Suppressor macrophage treated with lipopolysaccharide for 4 hours (primary cell): ENCODE measurements around the gene MTF1.
"Not testable (repeated sequence)": the region's sequence is repeated elsewhere in the genome, so short reads cannot be mapped to it uniquely, and the experiment has no call there.

Experiments
- DNase-seq: peaks from one replicate; pipeline ENCODE4 v3.0.0-alpha.2; 2020

MTF1 gene

GRCh38 chr1:37859507-37860345, at the start of gene MTF1:
MTF1 (minus strand) TSS chr1:37859592; CDS start chr1:37857658, 1,934 bp downstream.
- peak; percentile 99 for DNase-seq

DNA sequence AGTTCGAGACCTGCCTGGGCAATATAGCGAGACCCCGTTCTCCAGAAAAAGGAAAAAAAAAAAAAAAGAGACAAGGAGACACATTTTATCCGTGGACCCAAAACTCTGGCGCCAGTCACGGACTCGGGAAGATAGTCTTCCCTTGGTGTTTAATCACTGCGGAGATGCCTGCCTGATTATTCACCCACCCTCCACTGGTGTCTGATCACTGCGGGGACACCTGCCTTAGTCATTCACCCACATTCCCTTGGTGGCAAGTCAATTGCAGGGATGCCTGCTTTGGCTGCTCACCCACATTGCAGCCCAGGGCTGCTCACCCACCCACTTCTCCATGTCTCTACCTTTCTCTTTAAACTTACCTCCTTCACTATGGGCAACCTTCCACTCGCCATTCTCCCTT, 49.1 kb upstream of the MTF1 start:
- DNase-seq = not testable (repeated sequence)

DNA sequence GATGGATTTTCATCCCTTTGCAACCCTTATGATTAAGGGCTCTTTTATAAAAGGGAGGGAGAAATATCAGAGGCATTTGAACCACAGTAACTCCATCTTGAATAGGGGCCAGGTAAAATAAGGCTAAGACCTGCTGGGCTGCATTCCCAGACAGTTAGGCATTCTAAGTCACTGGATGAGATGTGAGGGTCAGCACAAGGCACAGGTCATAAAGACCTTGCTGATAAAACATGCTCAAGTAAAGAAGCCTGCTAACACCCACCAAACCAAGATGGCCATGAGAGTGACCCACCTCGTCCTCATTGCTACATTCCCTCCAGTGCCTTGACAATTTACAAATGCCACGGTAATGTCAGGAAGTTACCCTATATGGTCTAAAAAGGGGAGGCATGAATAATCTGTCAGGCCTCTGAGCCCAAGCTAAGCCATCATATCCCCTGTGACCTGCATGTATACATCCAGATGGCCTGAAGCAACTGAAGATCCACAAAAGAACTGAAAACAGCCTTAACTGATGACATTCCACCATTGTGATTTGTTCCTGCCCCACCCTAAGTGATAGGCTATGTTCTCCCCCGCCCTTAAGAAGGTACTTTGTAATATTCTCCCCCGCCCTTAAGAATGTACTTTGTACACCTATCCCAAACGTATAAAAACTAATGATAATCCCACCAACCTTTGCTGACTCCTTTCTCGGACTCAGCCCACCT, 48.2 kb upstream of the MTF1 start:
- DNase-seq = not testable (repeated sequence)

DNA sequence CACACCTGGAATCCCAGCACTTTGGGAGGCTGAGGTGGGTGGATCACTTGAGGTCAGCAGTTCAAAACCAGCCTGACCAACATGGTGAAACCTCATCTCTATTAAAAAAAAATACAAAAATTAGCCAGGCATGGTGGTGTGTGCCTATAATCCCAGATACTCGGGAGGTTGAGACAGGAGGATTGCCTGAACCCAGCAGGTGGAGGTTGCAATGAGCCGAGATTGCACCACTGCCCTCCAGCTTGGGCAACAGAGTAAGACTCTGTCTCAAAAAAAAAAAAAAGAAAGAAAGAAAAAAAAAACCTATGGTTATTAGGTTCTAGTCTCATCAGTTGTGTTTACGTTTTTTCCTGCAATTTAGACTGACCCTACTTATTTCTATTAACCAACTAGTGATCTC, 47.2 kb upstream of the MTF1 start:
- DNase-seq = not testable (repeated sequence)

GRCh38 chr1:37905727-37906126, 46.3 kb upstream of the MTF1 start:
- no peak for DNase-seq

- not testable (repeated sequence) for DNase-seq
Measured at GRCh38 chr1:37903921-37904320, 44.5 kb upstream of the MTF1 start.

DNA sequence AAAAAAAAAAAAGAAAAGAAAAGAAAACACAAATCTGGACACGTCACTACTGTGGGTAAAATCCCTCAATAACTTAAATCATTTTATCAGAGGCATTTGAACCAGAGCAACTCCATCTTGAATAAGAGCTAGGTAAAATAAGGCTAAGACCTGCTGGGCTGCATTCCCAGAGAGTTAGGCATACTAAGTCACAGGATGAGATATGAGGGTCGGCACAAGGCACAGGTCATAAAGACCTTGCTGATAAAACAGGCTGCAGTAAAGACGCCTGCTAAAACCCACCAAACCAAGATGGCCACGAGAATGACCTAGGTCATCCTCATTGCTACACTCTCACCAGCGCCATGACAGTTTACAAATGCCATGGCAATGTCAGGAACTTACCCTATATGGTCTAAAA, 43.6 kb upstream of the MTF1 start:
- DNase-seq = no peak

- DNase-seq = no peak
Measured at GRCh38 chr1:37901893-37902225, 42.5 kb upstream of the MTF1 start.

GRCh38 chr1:37901191-37901892, 42.0 kb upstream of the MTF1 start:
- peak; percentile 67 for DNase-seq

DNA sequence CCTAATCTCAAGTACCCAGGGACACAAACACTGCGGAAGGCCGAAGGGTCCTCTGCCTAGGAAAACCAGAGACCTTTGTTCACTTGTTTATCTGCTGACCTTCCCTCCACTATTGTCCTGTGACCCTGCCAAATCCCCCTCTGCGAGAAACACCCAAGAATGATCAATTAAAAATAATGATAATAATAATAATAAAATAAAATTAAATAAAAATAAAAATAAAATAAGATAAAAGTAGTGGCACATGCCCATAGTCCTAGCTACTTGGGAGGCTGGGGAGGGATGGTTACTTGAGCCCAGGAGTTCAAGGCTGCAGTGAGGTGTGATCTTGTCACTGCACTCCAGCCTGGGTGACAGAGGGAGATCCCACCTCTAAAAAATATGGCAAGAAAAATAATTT, 38.2 kb upstream of the MTF1 start:
- not testable (repeated sequence) for DNase-seq

DNA sequence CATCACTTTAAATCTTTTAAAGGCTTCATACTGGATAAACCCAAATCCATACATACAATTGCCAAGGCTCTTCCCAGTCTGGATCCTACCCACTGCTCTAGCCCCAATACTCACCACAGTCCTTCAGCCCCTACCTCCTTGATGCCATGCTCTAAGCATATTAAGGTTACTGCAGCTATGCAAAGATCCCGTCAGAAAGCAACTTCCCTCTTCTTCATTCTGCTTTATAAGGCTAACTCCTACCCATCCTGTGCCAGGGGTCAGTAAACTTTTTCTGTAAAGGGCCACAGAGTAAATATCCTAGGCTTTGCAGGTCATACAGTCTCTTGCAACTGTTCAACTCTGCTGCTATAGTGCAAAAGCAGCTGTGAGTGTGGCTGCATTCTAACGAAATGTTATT, 34.3 kb upstream of the MTF1 start:
- no peak for DNase-seq

- no peak for DNase-seq
Measured at GRCh38 chr1:37892151-37893047, 33.0 kb upstream of the MTF1 start.

DNA sequence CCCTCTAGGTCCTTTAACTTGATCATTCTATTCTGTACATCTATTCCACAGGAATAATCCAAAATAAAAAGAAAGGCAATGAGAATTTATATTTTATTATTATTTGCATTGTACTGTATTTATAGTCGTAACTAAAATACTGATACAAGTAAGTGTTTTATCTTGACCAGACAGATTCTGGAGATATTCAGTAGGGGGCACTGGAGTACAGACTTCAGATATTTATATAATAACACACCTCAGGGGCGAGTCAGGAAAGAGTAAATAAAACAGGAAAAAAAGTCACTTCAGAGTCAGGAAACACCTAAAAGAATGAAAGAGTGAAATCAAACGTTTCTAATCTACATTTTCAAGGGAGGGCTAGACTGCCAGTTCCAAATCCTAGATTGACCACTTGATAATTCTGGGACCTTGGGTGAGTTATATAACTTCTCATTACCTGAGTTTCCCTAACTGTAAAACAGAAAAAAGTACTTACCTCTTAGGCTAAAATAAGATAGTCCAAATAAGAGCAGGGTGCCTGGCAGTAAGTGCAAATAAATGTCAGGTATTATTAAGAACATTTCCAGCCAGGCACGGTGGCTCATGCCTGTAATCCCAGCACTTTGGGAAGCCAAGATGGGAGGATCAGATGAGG, 31.1 kb upstream of the MTF1 start:
- peak; percentile 56 for DNase-seq

DNA sequence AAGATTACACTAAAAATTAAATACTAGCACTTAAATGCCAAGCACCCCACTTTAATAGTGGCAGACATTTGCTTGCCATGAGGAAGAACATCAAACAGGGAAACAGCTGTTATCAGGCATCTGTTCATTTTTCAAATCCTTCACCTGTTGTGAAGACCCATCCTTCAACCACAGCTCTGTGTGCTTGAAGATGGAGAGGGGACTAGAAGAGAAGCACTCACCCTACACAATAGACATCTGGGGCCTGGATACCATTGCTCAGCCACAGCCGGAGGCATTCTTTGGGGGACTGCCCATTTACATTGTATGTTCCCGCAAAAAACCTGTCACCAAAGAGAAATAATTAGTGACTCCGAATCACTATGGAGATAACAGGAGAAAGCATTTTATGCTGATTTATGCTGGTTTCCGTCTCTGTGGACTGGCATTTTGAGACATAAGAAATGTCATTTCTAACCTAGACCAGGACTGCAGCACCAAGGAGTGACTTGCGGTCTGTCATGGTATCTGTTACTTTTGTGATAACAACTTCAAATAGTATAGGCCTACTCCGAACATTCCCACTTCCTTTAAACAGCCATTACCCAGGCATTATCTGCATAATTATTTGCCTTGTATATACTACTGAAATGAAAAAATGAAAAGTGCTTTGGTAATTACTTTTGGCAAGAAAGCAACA, 28.8 kb upstream of the MTF1 start:
- no peak for DNase-seq

GRCh38 chr1:37884145-37884544, 24.8 kb upstream of the MTF1 start:
- no peak for DNase-seq

DNA sequence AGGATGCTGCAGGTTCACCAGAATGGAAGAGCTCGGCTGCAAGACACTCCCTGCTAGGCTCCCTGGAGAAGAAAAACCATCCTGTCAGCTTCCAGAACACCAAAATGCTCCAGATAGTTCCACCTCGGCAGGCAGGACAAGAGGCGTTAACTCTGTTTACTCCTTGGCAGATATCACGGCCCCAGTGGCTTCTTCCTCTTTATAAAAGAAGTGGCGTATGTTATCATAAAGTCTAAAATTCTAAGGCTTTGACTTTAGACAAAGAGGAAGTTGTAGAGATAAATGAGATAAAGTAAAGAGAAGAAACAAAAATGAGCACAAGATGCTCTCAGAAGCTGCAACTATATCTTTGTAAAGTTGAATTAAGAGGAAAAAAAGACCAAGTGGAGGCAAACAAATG, 24.3 kb upstream of the MTF1 start:
- DNase-seq = no peak

GRCh38 chr1:37879865-37880264, 20.5 kb upstream of the MTF1 start:
- no peak for DNase-seq

DNA sequence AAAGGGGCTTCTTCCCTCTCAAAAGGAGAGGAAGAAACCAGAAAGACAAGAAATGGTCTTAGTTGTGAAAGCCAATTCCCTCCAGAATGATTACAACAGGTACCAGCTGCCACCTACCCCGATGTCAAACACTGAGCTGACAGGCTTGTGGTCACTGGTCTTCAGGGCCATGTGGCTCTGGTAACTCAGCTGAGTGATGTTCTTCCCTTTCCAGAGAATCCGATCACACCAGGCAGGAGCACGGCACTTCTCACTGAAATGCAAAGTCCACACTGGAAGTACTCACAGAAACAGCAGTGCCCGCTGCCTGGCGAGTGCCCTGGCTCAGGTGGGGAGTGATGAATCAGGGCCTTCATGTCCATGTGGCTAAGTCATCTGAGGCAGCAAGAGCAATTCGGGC, 18.7 kb upstream of the MTF1 start:
- no peak for DNase-seq

DNA sequence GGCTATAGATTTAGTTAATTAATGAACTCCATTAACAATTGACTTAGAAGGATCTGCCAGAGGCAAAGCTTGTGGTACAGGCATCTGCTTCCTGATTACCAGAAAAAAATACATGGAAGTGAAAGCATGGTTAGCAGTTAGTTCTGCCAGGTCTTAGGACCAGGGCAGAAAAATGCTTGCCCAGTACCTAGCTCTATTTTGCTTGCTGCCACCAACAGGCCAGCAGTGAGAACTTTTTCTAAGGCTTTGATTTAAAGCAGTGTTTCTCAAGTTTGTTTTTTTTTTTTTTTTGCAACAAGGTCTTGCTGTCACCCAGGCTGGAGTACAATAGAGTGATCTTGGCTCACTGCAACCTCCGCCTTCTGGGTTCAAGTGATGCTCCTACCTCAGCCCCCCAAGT, 16.4 kb upstream of the MTF1 start:
- peak; percentile 34 for DNase-seq

- no peak for DNase-seq
Measured at GRCh38 chr1:37872692-37873091, 13.3 kb upstream of the MTF1 start.

DNA sequence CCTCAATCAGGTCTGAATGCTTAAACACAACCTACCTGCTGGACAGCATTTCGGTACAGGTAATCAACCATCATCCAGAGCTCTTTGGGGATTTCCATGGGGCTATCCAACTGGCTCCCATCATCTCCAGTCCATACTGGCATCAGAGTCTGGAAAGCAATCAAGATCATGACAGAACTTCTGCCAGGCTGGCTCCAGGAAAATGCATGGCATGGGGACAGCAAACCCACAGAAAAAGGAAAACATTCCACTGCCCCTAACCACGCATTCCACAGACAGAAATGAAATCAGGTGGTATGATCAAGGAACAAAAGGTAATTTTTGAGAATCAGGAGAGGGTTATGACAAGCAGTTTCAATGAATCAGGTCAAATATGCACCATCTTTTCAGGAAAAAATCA, 9.1 kb upstream of the MTF1 start:
- no peak for DNase-seq

GRCh38 chr1:37867784-37868183, 8.4 kb upstream of the MTF1 start:
- no peak for DNase-seq
